GM12865 (cell line): ENCODE data around the gene SPEG.
"Not testable (repeated sequence)": the region's sequence is repeated elsewhere in the genome, so short reads cannot be mapped to it uniquely, and the experiment has no call there.

ENCODE experiments used
- DNase-seq: peaks from one replicate; pipeline ENCODE4 v3.0.0; 2010; ENCODE audit warnings: low read depth
- H3K4me3 ChIP-seq: 2 replicates; pipeline ENCODE4 v1.5.1; 2011; ENCODE audit warnings: mild to moderate bottlenecking, low read depth, low read length, control low read depth
- CTCF ChIP-seq: IDR thresholded peaks from 2 replicates; pipeline ENCODE4 v1.5.1; 2011; ENCODE audit warnings: low read length, control low read depth, low read depth, inconsistent platforms; ENCODE audit not compliant: insufficient read depth; ENCODE audit errors: missing control alignments

The SPEG gene

GRCh38 chr2:219388121-219388906 lies 46.3 kb upstream of the SPEG start:
- peak; percentile 98 for DNase-seq
- peak overlapping the region; percentile 56 for H3K4me3 ChIP-seq
- peak; percentile 51 for TF ChIP-seq CTCF

GRCh38 chr2:219388907-219389156 lies 45.8 kb upstream of the SPEG start:
- DNase-seq, result no peak
- H3K4me3 ChIP-seq, result peak overlapping the region; percentile 56
- no peak for TF ChIP-seq CTCF

DNA sequence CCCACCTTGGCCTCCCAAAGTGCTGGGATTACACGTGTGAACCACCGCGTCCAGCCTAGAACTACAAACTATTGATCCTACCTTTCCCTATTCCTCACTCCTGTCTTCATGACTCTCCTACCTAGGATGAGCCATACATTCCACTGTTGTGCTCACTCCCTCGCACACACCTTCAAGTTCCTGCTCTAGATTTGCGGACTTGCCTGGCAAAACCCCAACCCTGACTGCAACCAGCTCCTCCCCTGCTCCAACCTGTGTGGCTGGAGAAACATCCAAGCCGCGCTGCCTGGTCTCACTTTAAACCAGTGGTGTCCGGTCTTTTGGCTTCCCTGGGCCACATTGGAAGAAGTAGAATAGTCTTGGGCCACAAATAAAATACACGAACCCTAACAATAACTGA lies 41.9 kb upstream of the SPEG start:
- no peak overlapping the region for H3K4me3 ChIP-seq
- no peak for DNase-seq
- TF ChIP-seq CTCF, result no peak

DNA sequence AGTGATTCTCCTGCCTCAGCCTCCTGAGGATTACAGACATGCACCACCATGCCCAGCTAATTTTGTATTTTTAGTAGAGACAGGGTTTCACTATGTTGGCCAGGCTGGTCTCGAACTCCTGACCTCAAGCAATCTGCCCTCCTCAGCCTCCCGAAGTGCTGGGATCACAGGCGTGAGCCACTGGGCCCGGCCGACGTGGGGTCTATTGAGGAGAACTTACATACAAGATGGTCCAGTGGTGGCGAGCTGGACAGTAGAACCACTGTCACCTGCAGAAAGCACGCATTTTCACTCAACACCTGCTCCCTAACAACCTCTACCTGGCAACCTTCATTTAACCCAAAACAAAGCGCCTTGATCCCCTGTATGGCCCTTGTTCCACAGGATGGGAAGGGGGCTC lies 39.6 kb upstream of the SPEG start:
- H3K4me3 ChIP-seq, DNase-seq: not testable (repeated sequence)

DNA sequence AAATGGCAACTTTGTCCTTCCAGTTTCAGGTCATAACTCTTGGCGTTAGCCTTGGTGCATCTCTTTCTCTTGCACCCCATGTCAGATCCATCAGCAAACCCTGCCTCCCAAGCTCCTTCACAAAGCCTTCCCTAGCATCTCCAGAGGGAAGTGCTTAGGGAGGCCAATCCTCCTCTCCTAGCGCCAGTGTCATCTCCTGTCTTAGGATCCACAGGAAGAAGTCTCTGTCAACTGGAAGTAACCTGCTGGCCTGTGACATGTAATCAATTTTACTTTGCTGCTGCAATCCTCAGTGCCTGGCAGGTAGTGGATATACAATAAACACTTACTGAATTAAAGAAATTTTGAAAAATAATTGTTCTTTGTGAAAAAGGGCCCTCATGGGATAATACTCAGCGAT lies 39.0 kb upstream of the SPEG start:
- no peak for DNase-seq
- TF ChIP-seq CTCF, result no peak
- no peak overlapping the region for H3K4me3 ChIP-seq

GRCh38 chr2:219396863-219397457 lies 37.7 kb upstream of the SPEG start:
- no peak for TF ChIP-seq CTCF
- H3K4me3 ChIP-seq, result no peak overlapping the region

GRCh38 chr2:219398721-219399363 lies 35.8 kb upstream of the SPEG start:
- no peak overlapping the region for H3K4me3 ChIP-seq
- no peak for DNase-seq

More at GRCh38 chr2:219396863-219397457, 37.7 kb upstream of the SPEG start:
- no peak for DNase-seq

More at GRCh38 chr2:219398721-219399363, 35.8 kb upstream of the SPEG start:
- TF ChIP-seq CTCF, result no peak
